RPMI7951 (cell line): ENCODE results near the gene GAP43. TPM values are rescaled to one million over a fixed set of nuclear protein-coding genes. Genes with fewer than 3 reads are reported as not detected.
A peak's percentile ranks its signal among the peaks of the same experiment; 100 is the strongest.

Source experiments
- DNase-seq: peaks from one replicate; pipeline ENCODE4 v3.0.0-alpha.2; 2012; ENCODE audit warnings: low read depth
- total RNA-seq: library from RNA; depleted of rRNA; stranded (reverse); fragments of >200 nt; shearing (Covaris generic); gene quantifications from 2 replicates; pipeline ENCODE4 v1.2.3, GENCODE V29; 2014

Gene GAP43
- total RNA-seq, 1 experiment from 2014 or later: 0.12 TPM

- DNase-seq: no peak
These were observed 138.6 kb downstream of the GAP43 start for GRCh38 chr3:115761927-115762305.

GRCh38 chr3:115766587-115767482 lies 143.5 kb downstream of the GAP43 start:
- DNase-seq: peak; percentile 45

GRCh38 chr3:115768661-115769060 lies 145.4 kb downstream of the GAP43 start:
- no peak for DNase-seq
